Keratinocyte (primary cell): ENCODE data around the gene PADI6. TPM values are rescaled to one million over a fixed set of nuclear protein-coding genes. Genes with fewer than 3 reads are reported as not detected.

Experiments
- DNase-seq: peaks from one replicate; pipeline ENCODE4 v3.0.0-alpha.2; 2011; ENCODE audit warnings: low read depth, missing footprints, low spot score
- FAIRE-seq: peaks from 2 replicates; lab custom pipeline; 2011; peaks lifted over from hg19 to GRCh38; lab: Jason Lieb, UNC
- H2AFZ ChIP-seq: 2 replicates; pipeline ENCODE4 v1.6.0; 2012; ENCODE audit warnings: low read length, control low read depth, inconsistent platforms; ENCODE audit not compliant: control insufficient read depth
- H3K27ac ChIP-seq: 2 replicates; pipeline ENCODE4 v1.5.1; 2011; ENCODE audit warnings: low read length; ENCODE audit not compliant: control insufficient read depth, insufficient read depth
- H3K27me3 ChIP-seq: 3 replicates; pipeline ENCODE4 v1.6.0; 2011; ENCODE audit warnings: low read length; ENCODE audit not compliant: control insufficient read depth, insufficient read depth; ENCODE audit errors: extremely low read depth
- H3K36me3 ChIP-seq, 2 experiments: 2 replicates in 1 of 2; 3 replicates in 1 of 2; pipeline ENCODE4 v1.5.1; 2011; ENCODE audit warnings: low read length in 2 of 2, mild to moderate bottlenecking in 1 of 2; ENCODE audit not compliant: control insufficient read depth in 2 of 2, insufficient read depth in 2 of 2; ENCODE audit errors: extremely low read depth in 1 of 2
- H3K4me1 ChIP-seq: 3 replicates; pipeline ENCODE4 v1.5.1; 2011; ENCODE audit warnings: low read length; ENCODE audit not compliant: control insufficient read depth, insufficient read depth; ENCODE audit errors: extremely low read depth
- H3K4me2 ChIP-seq: 3 replicates; pipeline ENCODE4 v1.6.0; 2011; ENCODE audit warnings: low read depth, low read length; ENCODE audit not compliant: control insufficient read depth, insufficient read depth; ENCODE audit errors: extremely low read depth
- H3K4me3 ChIP-seq, 3 experiments: fragments of 200-600 bp in 1 of 3; sonication (generic) in 1 of 3; 2 replicates in 2 of 3; 3 replicates in 1 of 3; pipeline ENCODE4 v1.5.1; 2011 to 2016; ENCODE audit warnings: low read length in 3 of 3, mild to moderate bottlenecking in 3 of 3, control low read depth in 2 of 3, inconsistent platforms in 1 of 3, low read depth in 1 of 3, mixed read lengths in 1 of 3, mixed run types in 1 of 3, moderate library complexity in 1 of 3; ENCODE audit not compliant: control insufficient read depth in 2 of 3, insufficient read depth in 2 of 3; ENCODE audit errors: extremely low read depth in 1 of 3
- H3K79me2 ChIP-seq: 2 replicates; pipeline ENCODE4 v1.6.0; 2012; ENCODE audit warnings: low read length; ENCODE audit not compliant: control insufficient read depth, insufficient read depth
- H3K9ac ChIP-seq: 3 replicates; pipeline ENCODE4 v1.6.0; 2011; ENCODE audit warnings: low read length; ENCODE audit not compliant: control insufficient read depth, insufficient read depth; ENCODE audit errors: extremely low read depth
- H3K9me1 ChIP-seq: 3 replicates; pipeline ENCODE4 v1.6.0; 2011; ENCODE audit warnings: low read length; ENCODE audit not compliant: control insufficient read depth, insufficient read depth; ENCODE audit errors: extremely low read depth
- H3K9me3 ChIP-seq: 2 replicates; pipeline ENCODE4 v1.5.1; 2012; ENCODE audit warnings: low read depth, low read length; ENCODE audit not compliant: control insufficient read depth
- H4K20me1 ChIP-seq: 3 replicates; pipeline ENCODE4 v1.6.0; 2011; ENCODE audit warnings: low read length; ENCODE audit not compliant: control insufficient read depth, insufficient read depth; ENCODE audit errors: extremely low read depth
- EZH2 ChIP-seq: IDR thresholded peaks from one replicate; pipeline ENCODE4 v1.6.1; 2012; ENCODE audit warnings: inconsistent platforms, mild to moderate bottlenecking, low read length, moderate library complexity
- dilution Hi-C: fragments of 300-500 bp; cut with MboI; formaldehyde crosslinking; loops from one replicate; pipeline ENCODE4 v1.7.0; 2020; ENCODE audit warnings: low sequenced_read_pairs; ENCODE audit not compliant: extremely low pct_ligation_motif_present
- polyA plus RNA-seq, 5 experiments: library from polyadenylated mRNA; depleted of rRNA in 3 of 5; stranded (reverse) in 3 of 5; stranded (forward) in 1 of 5; unstranded in 1 of 5; fragments of >200 nt; gene quantifications; 1 replicate in 1 of 5; 2 replicates in 3 of 5; 3 replicates in 1 of 5; pipeline versions ENCODE4 v1.2.1 to v1.2.3, GENCODE V29; 2011 to 2012; ENCODE audit warnings: missing spikeins in 2 of 5, low read depth in 1 of 5, low replicate concordance in 1 of 5
- TF ChIP-seq, protein P1 (sequence below), 3 experiments: IDR thresholded peaks in 1 of 3; conservative IDR thresholded peaks in 1 of 3; optimal IDR thresholded peaks in 1 of 3; 2 replicates in 2 of 3; 3 replicates in 1 of 3; pipeline versions ENCODE3 to v1.5.1; 2011; ENCODE audit warnings: low read length in 3 of 3, mild to moderate bottlenecking in 3 of 3, moderate library complexity in 2 of 3, control low read depth in 1 of 3, inconsistent platforms in 1 of 3; ENCODE audit not compliant: insufficient read depth in 2 of 3; ENCODE audit errors: extremely low read depth in 1 of 3

The PADI6 gene
- polyA plus RNA-seq, 1 donor (not counting 4 experiments of a cell fraction or from before 2014, with no cell fraction given) = not detected

DNA sequence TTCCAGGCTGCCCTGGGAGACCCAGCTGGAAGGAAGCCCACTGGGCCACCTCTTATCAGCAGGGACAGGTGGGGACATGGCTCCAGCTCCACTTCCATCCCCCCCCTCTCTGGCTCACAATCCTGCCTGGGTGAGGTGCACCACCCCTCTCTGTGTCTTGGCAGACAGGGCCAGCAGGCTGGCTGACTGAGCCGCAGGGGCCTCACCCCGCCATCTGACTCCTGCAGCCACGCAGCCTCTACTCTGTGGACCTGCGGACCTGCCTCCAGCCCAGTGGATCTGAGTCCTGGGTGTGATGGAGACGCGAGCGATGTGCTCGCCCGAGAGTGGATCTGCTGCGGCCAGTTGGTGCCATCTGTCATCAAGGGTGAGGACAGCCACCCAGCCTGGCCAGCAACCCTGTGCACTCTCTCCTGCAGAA, 37.4 kb downstream of the PADI6 start:
- Histone ChIP-seq H3K9me1 (no peaks in the 10 kb centered on the region), H3K27me3 (no peaks in the 10 kb centered on the region), H3K9ac (no peak overlapping the region), H3K9me3 (no peaks in the 10 kb centered on the region), H3K4me2 (no peak overlapping the region), H3K36me3 (peaks cover 49 to 53% of the 10 kb centered on the region in 2 experiments), H3K4me3 (no peak overlapping the region), H2AFZ (no peak overlapping the region), H3K79me2 (no peaks in the 10 kb centered on the region), H3K4me1 (no peaks in the 10 kb centered on the region), H3K27ac (no peak overlapping the region), H4K20me1 (no peaks in the 10 kb centered on the region)
- DNase-seq (no peak), FAIRE-seq (no peak)
- dilution Hi-C loops = no loop called here
- TF ChIP-seq, protein P1, sequence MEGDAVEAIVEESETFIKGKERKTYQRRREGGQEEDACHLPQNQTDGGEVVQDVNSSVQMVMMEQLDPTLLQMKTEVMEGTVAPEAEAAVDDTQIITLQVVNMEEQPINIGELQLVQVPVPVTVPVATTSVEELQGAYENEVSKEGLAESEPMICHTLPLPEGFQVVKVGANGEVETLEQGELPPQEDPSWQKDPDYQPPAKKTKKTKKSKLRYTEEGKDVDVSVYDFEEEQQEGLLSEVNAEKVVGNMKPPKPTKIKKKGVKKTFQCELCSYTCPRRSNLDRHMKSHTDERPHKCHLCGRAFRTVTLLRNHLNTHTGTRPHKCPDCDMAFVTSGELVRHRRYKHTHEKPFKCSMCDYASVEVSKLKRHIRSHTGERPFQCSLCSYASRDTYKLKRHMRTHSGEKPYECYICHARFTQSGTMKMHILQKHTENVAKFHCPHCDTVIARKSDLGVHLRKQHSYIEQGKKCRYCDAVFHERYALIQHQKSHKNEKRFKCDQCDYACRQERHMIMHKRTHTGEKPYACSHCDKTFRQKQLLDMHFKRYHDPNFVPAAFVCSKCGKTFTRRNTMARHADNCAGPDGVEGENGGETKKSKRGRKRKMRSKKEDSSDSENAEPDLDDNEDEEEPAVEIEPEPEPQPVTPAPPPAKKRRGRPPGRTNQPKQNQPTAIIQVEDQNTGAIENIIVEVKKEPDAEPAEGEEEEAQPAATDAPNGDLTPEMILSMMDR (optimal IDR thresholded peaks at IDR 0.05 in 1 of 3, IDR thresholded peaks at IDR 0.05 in 1 of 3, conservative IDR thresholded peaks at IDR 0.05 in 1 of 3; ENCODE audit: extremely low read depth in 1 of 3, insufficient read depth in 2 of 3, low read length in 3 of 3) = no peak
- no peak for TF ChIP-seq EZH2

DNA sequence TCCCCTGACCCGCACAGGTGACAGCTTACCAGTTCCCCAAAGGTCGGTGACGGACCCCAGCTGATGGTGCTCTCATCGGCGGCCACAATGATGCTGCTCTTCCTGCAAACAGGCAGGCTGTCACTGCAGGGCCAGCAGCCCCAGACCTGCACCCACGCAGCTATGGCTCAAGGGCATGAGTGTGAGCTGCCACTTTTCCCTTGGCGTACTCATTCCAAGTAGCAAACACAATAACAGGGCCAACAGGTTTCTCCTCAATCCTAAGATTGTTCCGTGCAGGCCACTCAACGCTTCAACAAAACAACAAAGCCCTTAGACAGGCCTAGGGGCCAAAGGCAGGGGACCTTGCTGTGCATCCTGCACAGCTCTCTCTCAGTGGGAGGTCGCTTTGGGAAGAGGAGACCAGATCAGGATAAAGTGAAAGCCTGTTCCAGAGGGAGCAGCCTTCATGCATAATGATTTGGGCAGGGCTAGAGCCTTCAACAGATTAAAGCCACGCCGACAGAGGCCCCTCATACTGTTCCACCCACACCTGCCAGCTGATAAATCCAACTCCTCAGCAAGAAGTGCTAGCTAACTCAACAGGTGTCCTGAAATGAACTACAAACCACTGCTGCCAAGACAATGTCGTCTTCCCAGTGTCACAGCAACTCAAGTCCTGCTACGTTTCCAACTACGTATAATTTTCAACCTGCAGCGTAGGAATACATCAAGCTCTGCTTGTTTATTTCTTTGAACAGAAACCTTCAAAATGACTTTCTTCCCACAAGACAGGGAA, 40.3 kb downstream of the PADI6 start:
- H4K20me1 ChIP-seq = no peaks in the 10 kb centered on the region
- H3K9me1 ChIP-seq = no peaks in the 10 kb centered on the region
- dilution Hi-C loops = no loop called here
- H3K9me3 ChIP-seq = no peaks in the 10 kb centered on the region
- H3K9ac ChIP-seq = no peak overlapping the region
- H3K27ac ChIP-seq = no peak overlapping the region
- FAIRE-seq (no peak), DNase-seq (no peak)
- H3K79me2 ChIP-seq = no peaks in the 10 kb centered on the region
- H3K27me3 ChIP-seq = no peaks in the 10 kb centered on the region
- no peaks in the 10 kb centered on the region for H3K4me1 ChIP-seq
- TF ChIP-seq EZH2 = no peak
- TF ChIP-seq, protein P1 (optimal IDR thresholded peaks at IDR 0.05 in 1 of 3, IDR thresholded peaks at IDR 0.05 in 1 of 3, conservative IDR thresholded peaks at IDR 0.05 in 1 of 3; ENCODE audit: extremely low read depth in 1 of 3, insufficient read depth in 2 of 3, low read length in 3 of 3) = no peak
- H3K36me3 ChIP-seq = peaks cover 64 to 74% of the 10 kb centered on the region in 2 experiments
- no peak overlapping the region for H3K4me3 ChIP-seq
- H3K4me2 ChIP-seq = no peak overlapping the region
- H2AFZ ChIP-seq = no peak overlapping the region
